DMS79 (cell line): Measurements from ENCODE around the gene CPEB2.

Experiments used
- DNase-seq: peaks from one replicate; lab custom pipeline; 2025; lab: John Stamatoyannopoulos, UW

Gene CPEB2

DNA sequence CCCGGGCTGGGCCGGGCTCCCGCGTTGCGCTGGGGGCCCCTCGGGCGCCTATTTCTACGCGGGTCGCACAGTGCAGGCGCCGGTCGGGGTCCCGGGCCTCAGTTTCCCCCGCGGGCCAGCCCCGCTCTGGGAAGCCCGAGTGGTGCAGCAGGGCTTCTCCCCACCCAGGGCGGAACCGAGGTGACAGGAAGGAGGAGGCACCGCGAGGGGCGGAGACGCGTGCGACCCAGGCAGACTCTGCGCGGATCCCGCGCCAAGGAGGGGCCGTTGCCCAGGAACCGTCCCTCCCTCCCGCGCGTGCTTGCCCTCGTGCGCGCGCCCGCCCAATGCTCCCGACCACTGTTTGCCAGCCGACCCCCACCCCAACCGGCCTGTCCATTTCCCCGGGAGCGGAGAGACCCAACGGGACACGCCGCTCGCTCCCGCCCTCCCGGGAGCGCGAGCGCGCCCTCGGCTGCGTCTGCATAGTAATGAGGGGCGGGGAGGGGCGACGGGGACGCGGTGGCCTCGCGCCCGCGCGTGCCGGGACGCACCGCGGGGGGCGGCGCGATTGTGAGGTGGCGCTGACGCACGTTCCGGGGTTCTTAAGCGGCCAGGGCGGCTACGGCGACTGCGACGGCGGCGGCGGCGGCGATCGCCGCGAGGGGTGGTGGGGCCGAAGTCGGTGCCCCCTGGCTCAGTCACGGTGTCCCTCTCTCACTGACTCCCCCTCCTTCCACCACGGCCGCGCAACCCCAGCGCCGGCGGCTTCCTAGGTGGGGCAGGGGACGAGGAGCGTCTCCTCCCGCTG is at the start of gene CPEB2:
Gene CPEB2, plus strand, starts transcription at position 613 of the 790 bp plus-strand sequence. CDS start 193 bp downstream, outside the sequence.
- DNase-seq, result no peak

DNA sequence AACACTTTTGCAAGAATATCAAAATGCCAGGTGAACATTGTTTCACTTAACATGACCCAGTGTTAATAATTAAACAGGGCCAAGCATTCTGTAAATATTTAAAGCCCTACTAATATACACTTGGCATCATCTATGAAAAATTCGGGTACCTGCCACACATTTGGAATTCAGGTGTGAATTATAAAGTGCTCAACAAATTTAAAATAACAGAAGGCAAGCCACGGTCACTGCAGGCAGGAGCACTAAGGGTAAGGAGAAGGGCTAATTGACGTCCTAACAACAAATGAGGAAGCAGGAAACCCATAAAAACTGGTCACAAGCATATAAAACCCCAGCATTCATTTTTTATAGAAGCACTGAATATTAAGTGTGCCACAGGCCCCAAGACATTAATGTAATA is 43.8 kb upstream of the CPEB2 start:
- DNase-seq, result no peak

GRCh38 chr4:14961292-14961691 is 41.0 kb upstream of the CPEB2 start:
- DNase-seq, result no peak

DNA sequence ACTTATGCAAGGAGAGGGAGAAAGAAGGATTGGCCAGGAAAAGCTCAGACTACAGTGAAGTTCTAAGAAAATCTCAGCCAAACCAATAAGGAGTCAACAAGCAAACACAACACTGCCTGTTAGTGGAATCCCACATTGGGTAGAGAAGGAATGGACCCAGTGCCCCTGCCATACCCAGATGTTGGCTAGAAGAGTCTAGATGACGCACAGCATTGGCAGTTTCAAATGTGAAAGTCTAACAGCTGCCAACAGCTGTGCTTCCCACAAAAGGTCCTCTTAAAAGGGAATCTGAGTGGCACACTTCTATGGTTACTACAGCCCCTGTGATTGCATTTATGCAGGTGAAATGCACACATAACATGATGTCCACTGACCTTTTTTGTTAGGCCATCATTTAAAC is 37.2 kb upstream of the CPEB2 start:
- no peak for DNase-seq

GRCh38 chr4:14967982-14968381 is 34.3 kb upstream of the CPEB2 start:
- no peak for DNase-seq

DNA sequence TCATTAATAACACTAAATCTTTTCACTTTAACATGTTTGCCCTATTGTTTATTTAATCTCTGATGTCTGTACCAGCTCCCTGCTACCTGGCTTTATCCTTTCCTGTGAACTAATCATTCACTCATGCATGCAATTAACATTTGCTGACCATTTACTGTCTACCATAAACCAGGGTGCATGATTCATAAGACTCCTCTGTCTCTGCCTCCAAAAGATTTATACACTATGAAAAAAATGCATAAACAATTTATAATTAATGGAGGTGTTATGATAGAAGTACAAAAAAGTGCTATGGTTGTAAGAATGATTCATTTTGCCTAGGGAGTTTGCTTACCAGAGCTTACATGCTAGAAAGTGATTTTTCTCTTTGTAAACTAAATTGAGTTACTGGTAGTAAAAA is 24.5 kb upstream of the CPEB2 start:
- DNase-seq, result no peak

DNA sequence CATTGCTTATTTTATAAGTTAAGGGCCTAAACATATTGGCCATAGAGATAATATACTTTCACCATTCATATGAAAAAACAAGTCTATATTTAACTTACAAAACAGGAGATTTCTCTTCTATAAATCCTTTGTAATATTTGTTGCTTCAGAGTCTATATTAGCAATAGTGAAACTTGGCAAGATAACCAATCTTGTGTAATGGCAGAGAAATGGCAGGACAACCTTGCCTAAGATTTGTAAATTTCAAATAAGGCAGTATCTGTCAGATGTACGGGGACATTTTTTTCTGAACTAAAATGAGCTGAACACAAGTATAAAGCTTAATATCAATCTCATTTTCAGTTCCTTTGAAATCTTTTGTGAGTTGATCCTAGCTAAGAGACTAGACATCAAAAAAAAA is 17.8 kb upstream of the CPEB2 start:
- no peak for DNase-seq

GRCh38 chr4:14985161-14985560 is 17.1 kb upstream of the CPEB2 start:
- no peak for DNase-seq

DNA sequence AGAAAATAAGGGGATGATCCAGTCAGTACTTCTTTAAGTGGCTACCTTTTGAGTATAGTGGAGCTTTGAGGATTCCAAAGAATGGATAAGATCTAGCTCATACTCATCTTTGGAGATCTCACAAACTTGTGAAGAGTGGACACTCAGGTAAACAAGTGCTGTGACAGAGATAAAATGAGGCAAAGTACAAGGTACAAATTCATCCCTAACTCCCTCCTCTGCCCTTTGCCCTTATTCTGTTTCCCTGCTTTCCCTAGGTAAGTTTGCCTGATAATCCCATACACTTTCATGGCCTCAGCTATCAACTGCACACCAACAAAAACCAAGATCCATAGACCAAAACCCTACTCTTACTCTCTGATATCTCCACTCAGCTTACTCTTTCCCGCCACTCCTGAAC is 16.4 kb upstream of the CPEB2 start:
- DNase-seq, result no peak

- no peak for DNase-seq
Observed at GRCh38 chr4:14987054-14987453, 15.2 kb upstream of the CPEB2 start.

DNA sequence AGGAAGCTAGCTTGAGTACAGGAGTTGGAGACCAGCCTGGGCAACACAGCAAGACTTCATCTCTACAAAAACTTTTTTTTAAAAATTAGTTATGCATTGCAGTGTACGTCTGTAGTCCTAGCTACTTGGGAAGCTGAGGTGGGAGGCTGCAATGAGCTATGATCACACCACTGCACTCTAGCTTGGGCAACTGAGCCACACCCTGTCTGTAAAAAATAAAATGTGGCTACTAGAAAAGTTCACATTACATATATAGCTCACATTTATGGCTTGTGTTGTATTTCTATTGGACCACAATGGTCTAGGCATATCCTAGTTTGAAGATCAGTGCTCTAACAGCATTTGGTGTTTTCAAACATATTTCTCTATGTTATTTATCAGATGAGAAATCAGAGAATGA is 11.8 kb upstream of the CPEB2 start:
- DNase-seq, result no peak

- DNase-seq, result no peak
Observed at GRCh38 chr4:14994242-14994641, 8.0 kb upstream of the CPEB2 start.

GRCh38 chr4:15001248-15001868 is 923 bp upstream of the CPEB2 start:
- no peak for DNase-seq

DNA sequence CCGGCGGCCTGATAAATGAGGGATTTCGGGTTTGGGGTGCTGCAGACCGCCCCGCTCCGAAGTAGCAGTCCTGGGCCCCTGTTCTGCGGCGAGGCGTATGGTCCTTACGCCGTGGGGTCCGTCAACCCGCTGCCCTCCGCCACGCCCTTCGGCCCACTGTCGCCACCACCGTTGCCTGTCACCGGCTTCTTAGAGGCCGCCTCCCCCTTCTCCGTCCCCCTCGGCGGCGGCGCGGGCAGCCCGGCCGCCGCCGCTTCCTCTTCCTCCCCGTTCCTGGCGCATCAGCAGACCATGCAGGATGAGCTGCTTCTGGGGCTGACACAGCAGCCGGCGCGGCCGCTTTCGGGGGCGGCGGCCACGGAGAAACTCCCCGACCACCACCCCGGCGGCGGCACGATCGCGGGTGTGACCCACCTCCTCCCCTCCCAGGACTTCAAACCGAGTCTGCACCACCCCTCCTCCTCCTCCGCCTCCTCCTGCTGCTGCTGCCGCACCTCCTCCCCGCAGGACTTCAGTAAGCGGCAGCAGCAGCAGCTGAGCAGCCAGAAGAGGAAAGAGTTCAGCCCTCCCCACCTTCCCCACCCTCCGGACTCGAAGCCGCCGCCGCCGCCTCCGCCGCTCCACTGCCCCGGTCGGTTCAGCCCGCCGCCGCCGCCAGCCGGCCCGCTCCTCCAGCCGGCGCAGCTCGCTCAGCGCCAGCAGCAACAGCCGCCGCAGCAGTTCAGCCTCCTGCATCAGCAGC is 549 bp downstream of the CPEB2 start:
- no peak for DNase-seq

- no peak for DNase-seq
Observed at GRCh38 chr4:15003401-15003890, 1.2 kb downstream of the CPEB2 start.

DNA sequence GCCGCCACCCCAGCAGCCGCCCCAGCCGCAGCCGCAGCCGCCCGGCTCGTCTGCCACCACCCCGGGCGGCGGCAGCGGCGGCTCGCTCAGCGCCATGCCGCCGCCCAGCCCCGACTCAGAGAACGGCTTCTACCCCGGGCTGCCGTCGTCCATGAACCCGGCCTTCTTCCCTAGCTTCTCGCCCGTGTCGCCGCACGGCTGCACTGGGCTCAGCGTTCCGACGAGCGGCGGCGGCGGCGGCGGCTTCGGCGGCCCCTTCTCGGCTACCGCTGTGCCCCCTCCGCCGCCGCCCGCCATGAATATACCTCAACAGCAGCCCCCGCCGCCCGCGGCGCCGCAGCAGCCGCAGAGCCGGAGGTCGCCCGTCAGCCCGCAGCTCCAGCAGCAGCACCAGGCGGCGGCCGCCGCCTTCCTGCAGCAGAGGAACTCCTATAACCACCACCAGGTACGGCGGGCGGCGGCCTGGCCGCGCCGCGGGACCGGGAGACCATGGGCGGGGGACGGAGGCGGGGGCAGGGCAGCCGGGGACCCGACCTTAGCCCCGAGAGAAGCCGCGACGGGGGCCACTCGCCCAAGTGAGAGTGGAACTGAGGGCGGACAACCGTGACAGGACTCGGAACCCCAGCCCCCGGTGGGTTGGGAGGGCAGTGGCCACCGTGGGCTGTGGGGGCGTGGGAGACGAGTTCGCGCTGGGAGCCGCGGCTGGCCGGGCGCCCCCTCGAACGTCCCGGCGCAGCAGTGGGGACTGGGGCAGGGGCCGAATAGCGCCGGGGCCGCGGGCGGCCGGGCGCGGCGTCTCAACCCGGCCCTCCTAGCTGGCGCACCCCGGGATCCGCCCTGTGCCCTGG is 1.8 kb downstream of the CPEB2 start:
- no peak for DNase-seq

DNA sequence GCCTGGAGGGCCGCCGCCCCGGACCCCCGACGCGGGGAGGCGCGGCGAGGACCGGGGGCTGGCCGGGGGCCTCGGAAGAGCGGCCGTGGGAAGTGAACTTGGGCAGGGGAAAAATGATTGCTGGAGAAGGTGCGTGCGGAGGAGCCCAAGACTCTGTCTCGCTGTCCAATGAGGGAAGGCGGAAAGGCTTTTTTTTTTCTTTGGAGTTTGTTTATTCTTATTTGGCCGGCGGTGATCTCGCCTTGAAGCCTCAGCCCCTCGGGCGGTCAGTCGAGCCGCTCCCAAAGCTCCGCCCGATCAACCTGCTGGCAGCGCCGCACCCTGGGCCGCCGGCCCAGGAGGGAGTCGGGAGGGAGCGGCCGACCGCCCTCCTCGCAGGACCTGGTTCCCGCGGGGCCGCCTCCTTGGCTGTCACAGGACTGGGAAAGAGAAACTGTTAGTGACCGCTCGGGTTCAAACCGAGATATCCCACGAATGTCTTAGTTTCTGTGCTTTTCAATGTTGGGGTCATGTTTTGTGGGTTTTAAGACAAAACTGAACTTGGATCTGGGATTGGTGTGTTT is 2.5 kb downstream of the CPEB2 start:
- no peak for DNase-seq

DNA sequence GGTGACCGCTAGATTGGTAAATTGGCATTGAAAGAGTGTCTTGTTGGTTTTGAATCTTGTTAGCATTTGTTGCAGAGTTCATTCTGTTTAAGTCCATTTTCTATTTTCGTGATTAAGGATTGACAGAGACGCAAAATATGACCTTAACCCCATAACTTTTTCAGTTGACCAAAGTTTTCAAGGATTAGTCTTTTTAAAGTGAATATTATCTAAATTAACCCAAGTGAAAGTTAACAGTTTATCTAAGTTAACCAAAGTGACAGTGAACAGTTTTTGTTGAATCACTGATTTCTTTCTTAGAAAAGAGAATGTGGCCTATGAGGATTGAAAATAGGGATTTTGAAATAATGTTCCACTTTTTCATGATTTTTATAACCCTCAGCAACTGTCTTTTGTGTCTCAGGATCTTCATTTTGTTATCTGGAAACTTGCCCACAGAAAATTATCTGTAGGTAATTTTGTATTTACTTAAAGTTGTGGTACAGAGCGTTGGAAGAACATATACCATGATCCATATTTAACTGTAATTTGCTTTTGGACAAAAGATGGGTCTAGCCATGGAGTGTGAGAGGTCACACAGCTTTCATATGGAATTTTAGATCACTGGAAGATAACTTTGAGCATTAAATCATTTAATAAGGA is 3.3 kb downstream of the CPEB2 start:
- no peak for DNase-seq

- no peak for DNase-seq
Observed at GRCh38 chr4:15006416-15007024, 4.2 kb downstream of the CPEB2 start.

- no peak for DNase-seq
Observed at GRCh38 chr4:15007201-15007600, 4.9 kb downstream of the CPEB2 start.
